Astrocyte (in vitro differentiated cells and primary cell): ENCODE measurements around the gene DISC1.

Source experiments
- EZH2 ChIP-seq: IDR thresholded peaks from 2 replicates; pipeline ENCODE4 v1.6.1; 2012; ENCODE audit warnings: mild to moderate bottlenecking, low read length, inconsistent platforms; ENCODE audit not compliant: insufficient read depth
- TF ChIP-seq, protein P1 (sequence below): IDR thresholded peaks from 2 replicates; pipeline ENCODE4 v1.5.1; 2011; ENCODE audit warnings: low read depth, mild to moderate bottlenecking, inconsistent platforms, low read length, moderate library complexity; ENCODE audit not compliant: insufficient read depth

DNA sequence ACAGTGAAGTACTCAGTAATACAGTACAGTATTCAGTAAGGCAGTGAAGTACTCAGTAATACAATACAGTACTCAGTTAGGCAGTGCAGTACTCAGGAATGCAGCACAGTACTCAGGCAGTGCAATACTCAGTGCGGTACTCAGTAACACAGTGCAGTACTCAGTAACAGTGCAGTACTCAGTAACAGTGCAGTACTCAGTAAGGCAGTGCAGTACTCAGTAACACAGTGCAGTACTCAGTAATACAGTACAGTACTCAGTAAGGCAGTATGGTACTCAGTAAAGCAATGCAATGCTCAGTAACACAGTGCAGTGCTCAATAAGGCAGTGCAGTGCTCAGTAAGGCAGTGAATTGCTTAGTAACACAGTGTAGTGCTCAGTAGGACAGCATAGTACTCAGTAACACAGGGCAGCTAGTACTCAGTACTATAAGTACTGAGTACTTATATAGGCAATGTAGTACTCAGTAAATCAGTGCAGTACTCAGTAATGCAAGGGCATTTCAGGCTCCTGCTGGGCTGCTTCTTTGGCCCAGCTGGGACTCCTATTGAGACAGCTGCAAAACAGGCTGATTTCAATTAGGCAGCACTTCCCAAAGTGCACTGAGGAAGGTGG, 411.3 kb downstream of the DISC1 start:
- TF ChIP-seq, protein P1, sequence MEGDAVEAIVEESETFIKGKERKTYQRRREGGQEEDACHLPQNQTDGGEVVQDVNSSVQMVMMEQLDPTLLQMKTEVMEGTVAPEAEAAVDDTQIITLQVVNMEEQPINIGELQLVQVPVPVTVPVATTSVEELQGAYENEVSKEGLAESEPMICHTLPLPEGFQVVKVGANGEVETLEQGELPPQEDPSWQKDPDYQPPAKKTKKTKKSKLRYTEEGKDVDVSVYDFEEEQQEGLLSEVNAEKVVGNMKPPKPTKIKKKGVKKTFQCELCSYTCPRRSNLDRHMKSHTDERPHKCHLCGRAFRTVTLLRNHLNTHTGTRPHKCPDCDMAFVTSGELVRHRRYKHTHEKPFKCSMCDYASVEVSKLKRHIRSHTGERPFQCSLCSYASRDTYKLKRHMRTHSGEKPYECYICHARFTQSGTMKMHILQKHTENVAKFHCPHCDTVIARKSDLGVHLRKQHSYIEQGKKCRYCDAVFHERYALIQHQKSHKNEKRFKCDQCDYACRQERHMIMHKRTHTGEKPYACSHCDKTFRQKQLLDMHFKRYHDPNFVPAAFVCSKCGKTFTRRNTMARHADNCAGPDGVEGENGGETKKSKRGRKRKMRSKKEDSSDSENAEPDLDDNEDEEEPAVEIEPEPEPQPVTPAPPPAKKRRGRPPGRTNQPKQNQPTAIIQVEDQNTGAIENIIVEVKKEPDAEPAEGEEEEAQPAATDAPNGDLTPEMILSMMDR = no peak
- TF ChIP-seq EZH2 = no peak
